HG03575 (cell line): Measurements from ENCODE around the gene FIG4.

Source experiments
- ATAC-seq: cut with Tn5 transposase; IDR thresholded peaks from one replicate; pipeline ENCODE4 v1.9.1; 2021; ENCODE audit not compliant: unreplicated experiment, insufficient number of reproducible peaks, low FRiP score; ENCODE audit errors: extremely low read depth

Gene FIG4

DNA sequence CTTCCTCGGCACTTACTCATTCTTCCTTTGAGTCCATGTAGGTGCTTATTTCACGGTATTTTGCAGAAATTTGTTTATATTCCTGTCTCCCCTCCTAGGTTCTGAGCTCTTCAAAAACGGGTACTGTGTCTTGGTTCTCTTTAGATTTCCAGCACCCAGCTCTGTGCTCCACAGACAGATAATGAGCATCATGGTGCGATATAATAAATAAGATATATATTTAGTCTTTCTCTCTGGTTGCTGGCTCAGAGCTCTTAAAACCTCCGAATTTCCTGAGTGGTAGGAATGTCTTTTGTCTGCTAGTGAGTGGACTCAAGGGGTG is 179.0 kb downstream of the FIG4 start:
- ATAC-seq: no peak

DNA sequence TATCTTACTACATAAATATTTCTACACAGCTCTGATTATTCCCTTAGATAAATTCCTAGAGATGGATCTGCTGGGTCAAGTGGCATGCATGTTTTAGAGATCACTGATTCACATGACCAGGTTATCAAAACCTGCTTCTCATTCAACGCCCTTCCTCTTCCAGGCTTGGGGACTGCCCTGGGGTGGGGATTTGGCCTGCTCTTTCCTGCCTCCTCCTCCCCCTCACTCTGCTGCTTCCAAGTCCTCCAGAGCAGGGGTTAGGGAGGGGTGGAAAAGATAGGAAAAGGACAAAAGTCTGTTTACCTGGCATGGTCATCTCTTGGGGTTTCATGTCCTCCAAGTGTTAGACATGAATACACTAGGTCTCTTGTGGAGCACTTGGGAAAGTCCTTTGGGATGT is 181.5 kb downstream of the FIG4 start:
- no peak for ATAC-seq

GRCh38 chr6:109872968-109873545 is 182.0 kb downstream of the FIG4 start:
- ATAC-seq: no peak

GRCh38 chr6:109874086-109874485 is 183.0 kb downstream of the FIG4 start:
- ATAC-seq: no peak

DNA sequence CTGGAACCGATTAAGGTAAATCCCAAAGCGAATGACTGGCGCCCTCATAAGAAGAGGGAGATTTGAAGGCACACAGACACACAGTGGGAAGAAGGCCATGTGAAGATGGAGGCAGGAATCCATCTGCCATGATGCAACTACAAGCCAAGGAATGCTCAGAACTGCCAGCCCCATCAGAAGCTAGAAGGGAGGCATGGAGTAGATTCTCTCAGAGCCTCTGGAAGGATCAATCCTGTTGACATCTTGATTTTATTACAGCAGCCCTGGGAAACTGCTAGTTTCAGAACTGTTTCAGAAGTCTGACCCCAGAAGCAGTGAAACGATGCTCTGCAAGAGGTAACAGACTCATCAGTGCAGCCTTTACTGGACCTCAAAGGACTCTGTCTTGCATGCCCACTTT is 183.5 kb downstream of the FIG4 start:
- ATAC-seq: no peak
